Transverse colon (tissue), 4 donors: ENCODE data around the gene PMIS2.

Experiments used
- EP300 ChIP-seq: sonication (generic); formaldehyde crosslinking; IDR thresholded peaks from one replicate; pipeline ENCODE4 v1.6.1; 2017; ENCODE audit warnings: antibody characterized with exemption, low read depth
- POLR2AphosphoS5 ChIP-seq, 3 donors: sonication (generic); formaldehyde crosslinking; IDR thresholded peaks; one replicate each; pipeline ENCODE4 v1.6.1; 2016; ENCODE audit warnings: antibody characterized with exemption in 3 of 3
- TF ChIP-seq, protein P1 (sequence below), 5 experiments: fragments of 200-600 bp in 3 of 5; fragments of 450-650 bp in 2 of 5; sonication (generic) in 3 of 5; IDR thresholded peaks; 1 replicate in 2 of 5; 2 replicates in 3 of 5; pipeline ENCODE4 v1.5.1; 2016 to 2017; ENCODE audit warnings: antibody characterized with exemption in 5 of 5, inconsistent platforms in 3 of 5, mild to moderate bottlenecking in 2 of 5, moderate library complexity in 1 of 5

GRCh38 chr19:35565016-35565856 lies 20.7 kb upstream of the PMIS2 start:
- TF ChIP-seq POLR2AphosphoS5 (IDR thresholded peaks at IDR 0.05) (no peak), EP300 (no peak)
- TF ChIP-seq, protein P1, sequence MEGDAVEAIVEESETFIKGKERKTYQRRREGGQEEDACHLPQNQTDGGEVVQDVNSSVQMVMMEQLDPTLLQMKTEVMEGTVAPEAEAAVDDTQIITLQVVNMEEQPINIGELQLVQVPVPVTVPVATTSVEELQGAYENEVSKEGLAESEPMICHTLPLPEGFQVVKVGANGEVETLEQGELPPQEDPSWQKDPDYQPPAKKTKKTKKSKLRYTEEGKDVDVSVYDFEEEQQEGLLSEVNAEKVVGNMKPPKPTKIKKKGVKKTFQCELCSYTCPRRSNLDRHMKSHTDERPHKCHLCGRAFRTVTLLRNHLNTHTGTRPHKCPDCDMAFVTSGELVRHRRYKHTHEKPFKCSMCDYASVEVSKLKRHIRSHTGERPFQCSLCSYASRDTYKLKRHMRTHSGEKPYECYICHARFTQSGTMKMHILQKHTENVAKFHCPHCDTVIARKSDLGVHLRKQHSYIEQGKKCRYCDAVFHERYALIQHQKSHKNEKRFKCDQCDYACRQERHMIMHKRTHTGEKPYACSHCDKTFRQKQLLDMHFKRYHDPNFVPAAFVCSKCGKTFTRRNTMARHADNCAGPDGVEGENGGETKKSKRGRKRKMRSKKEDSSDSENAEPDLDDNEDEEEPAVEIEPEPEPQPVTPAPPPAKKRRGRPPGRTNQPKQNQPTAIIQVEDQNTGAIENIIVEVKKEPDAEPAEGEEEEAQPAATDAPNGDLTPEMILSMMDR (IDR thresholded peaks at IDR 0.05), result no peak
